Astrocyte of the hippocampus (primary cell): ENCODE data around the gene LRBA.
"Not testable (repeated sequence)": the region's sequence is repeated elsewhere in the genome, so short reads cannot be mapped to it uniquely, and the experiment has no call there.

Source experiments
- DNase-seq: peaks from one replicate; pipeline ENCODE4 v3.0.0; 2011; ENCODE audit warnings: low read depth, low spot score

The LRBA gene

GRCh38 chr4:150507656-150508055 is 507.4 kb downstream of the LRBA start:
- DNase-seq, result not testable (repeated sequence)

GRCh38 chr4:150501983-150502382 is 513.1 kb downstream of the LRBA start:
- no peak for DNase-seq

GRCh38 chr4:150501009-150501727 is 513.9 kb downstream of the LRBA start:
- DNase-seq, result no peak

- DNase-seq, result no peak
Observed at GRCh38 chr4:150497612-150498011, 517.5 kb downstream of the LRBA start.

- DNase-seq, result no peak
Observed at GRCh38 chr4:150495550-150495949, 519.5 kb downstream of the LRBA start.

GRCh38 chr4:150493851-150494250 is 521.2 kb downstream of the LRBA start:
- no peak for DNase-seq

- DNase-seq, result no peak
Observed at GRCh38 chr4:150491132-150492049, 523.7 kb downstream of the LRBA start.

- DNase-seq, result no peak
Observed at GRCh38 chr4:150482581-150482980, 532.5 kb downstream of the LRBA start.

GRCh38 chr4:150479657-150480056 is 535.4 kb downstream of the LRBA start:
- no peak for DNase-seq

- no peak for DNase-seq
Observed at GRCh38 chr4:150477869-150478268, 537.2 kb downstream of the LRBA start.

GRCh38 chr4:150476776-150477175 is 538.3 kb downstream of the LRBA start:
- DNase-seq, result no peak

- no peak for DNase-seq
Observed at GRCh38 chr4:150475763-150476162, 539.3 kb downstream of the LRBA start.

- DNase-seq, result no peak
Observed at GRCh38 chr4:150464523-150464922, 550.6 kb downstream of the LRBA start.

- DNase-seq, result peak; percentile 1
Observed at GRCh38 chr4:150462743-150463142, 552.3 kb downstream of the LRBA start.

- no peak for DNase-seq
Observed at GRCh38 chr4:150461957-150462356, 553.1 kb downstream of the LRBA start.

- DNase-seq, result no peak
Observed at GRCh38 chr4:150457802-150458201, 557.3 kb downstream of the LRBA start.

GRCh38 chr4:150451883-150452282 is 563.2 kb downstream of the LRBA start:
- DNase-seq, result no peak

GRCh38 chr4:150447356-150447755 is 567.7 kb downstream of the LRBA start:
- no peak for DNase-seq

- DNase-seq, result no peak
Observed at GRCh38 chr4:150439451-150439933, 575.6 kb downstream of the LRBA start.

- DNase-seq, result no peak
Observed at GRCh38 chr4:150436598-150437370, 578.3 kb downstream of the LRBA start.

GRCh38 chr4:150431221-150431620 is 583.9 kb downstream of the LRBA start:
- DNase-seq, result no peak

GRCh38 chr4:150425161-150425560 is 589.9 kb downstream of the LRBA start:
- no peak for DNase-seq
